Amniotic epithelial cell (primary cell): ENCODE results near the gene ACAN.

Experiments
- DNase-seq: peaks from one replicate; pipeline ENCODE4 v3.0.0-alpha.2; 2010; ENCODE audit warnings: low read depth

Gene ACAN

GRCh38 chr15:88843334-88843733 is 40.1 kb downstream of the ACAN start:
- no peak for DNase-seq

DNA sequence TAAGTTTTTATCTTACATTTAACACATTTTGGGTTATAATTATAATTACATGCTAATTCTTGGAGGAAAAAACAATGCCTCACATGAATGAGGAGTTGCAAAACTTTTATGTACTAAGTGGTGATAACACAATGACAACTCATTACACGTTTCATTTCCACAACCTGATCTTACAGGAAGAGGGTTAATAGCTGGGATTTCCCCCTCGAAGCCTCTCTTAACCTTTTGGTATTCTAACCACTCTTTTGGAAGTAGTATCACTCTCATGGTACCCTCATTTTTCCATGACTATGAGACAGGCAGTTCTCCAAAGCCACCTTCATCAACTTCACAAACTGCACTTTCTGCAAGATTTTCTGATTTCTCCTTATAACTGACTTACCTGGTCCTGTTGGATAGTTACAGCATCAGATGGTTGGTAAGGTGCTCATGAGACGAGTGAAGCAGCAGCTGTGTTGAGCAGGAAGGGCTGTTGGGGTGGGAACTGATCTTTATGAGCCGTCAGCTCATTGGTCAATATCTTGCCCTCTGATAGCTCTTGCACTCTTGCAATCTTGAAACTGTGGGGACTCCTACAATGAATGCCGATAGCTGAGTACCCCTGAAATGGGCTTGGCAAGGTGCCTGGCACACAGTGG is 41.6 kb downstream of the ACAN start:
- DNase-seq = no peak

DNA sequence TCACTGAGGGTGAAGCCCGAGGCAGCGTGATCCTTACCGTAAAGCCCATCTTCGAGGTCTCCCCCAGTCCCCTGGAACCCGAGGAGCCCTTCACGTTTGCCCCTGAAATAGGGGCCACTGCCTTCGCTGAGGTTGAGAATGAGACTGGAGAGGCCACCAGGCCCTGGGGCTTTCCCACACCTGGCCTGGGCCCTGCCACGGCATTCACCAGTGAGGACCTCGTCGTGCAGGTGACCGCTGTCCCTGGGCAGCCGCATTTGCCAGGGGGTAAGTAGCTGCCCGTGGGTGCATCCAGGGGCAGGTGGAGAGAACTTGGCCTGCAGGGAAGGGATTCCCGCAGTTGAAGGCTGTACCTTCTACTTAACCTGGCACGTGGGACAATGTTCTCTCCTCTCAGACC is 42.4 kb downstream of the ACAN start:
- DNase-seq = no peak

- DNase-seq = no peak
Measured at GRCh38 chr15:88847144-88847543, 43.9 kb downstream of the ACAN start.

DNA sequence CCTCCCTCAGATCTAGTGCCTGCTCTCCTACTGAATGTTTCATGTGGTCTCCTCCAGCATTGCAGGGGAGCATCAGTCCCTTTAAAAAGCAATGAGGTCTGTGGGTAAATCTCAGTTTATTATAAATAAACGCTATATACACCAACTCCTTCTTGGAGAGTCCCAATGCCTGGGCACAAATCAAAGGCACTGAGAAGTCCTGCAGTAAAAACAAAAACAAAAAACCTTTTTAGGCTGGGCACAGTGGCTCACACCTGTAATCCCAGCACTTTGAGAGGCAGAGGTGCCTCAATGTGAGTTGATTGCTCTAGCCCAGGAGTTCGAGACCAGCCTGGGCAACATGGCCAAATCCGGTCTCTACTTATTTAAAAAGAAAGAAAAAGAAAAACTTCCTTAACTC is 45.0 kb downstream of the ACAN start:
- DNase-seq = no peak

DNA sequence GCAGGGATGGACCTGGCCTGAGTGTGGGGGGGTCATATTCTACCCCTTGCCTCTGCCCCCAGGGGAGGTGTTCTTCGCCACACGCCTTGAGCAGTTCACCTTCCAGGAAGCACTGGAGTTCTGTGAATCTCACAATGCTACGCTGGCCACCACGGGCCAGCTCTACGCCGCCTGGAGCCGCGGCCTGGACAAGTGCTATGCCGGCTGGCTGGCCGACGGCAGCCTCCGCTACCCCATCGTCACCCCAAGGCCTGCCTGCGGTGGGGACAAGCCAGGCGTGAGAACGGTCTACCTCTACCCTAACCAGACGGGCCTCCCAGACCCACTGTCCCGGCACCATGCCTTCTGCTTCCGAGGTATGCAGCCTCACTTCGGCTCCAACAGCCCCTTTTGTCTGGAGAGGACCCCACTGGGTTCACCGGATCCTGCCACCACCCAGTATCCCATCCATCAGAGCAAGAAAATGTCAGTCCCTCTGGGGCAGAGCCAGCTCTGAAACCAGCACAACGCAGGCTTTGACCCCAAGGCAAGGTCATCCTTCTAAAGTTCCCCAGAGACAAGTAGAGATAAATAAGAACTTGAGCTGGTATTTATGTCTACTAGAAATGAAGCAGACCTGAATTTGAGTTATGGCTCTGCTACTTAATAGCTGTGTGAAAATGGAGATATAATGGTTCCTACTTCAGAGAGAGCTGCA is 46.3 kb downstream of the ACAN start:
- DNase-seq = peak; percentile 46

DNA sequence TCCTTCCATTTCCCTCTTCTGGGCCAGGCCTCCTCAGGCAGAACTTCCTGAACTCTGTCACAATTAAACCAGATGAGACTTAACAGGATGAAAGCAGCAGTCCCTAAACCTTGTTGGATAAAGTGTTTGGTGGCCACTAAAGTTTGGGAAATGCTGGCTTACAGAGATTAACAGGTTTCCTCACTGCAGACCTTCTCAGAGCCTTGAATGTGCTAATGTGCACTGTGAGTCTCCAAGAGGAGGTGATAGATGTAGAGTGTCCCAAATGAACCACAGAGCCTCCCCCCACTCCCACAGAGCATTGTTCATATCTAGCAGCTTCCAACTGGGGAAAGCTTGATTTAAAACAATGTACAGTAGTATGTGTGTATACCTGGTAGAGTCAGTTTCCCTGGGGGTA is 49.2 kb downstream of the ACAN start:
- no peak for DNase-seq

DNA sequence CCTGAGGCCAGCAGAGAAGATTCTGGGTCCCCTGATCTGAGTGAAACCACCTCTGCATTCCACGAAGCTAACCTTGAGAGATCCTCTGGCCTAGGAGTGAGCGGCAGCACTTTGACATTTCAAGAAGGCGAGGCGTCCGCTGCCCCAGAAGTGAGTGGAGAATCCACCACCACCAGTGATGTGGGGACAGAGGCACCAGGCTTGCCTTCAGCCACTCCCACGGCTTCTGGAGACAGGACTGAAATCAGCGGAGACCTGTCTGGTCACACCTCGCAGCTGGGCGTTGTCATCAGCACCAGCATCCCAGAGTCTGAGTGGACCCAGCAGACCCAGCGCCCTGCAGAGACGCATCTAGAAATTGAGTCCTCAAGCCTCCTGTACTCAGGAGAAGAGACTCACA is 55.7 kb downstream of the ACAN start:
- DNase-seq = no peak

DNA sequence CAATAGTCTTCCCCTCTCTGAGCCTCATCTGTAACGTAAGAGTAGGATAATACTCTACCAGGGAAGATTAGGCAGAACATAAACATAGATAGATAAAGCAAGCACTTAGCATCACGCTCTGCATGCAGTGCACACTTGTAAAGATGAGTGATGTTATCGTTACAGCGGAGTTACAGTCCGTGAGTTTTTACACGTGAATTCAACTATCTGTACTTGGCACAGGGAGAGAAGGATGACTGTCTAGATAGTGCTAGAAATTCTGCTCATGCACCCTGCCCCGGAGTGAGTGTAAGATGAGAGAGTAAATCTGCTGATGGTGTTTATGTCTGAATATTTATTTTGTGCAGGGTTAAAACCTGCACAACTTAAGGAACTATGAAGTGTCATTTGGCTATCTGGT is 56.3 kb downstream of the ACAN start:
- DNase-seq = no peak

GRCh38 chr15:88860212-88860611 is 57.0 kb downstream of the ACAN start:
- no peak for DNase-seq

DNA sequence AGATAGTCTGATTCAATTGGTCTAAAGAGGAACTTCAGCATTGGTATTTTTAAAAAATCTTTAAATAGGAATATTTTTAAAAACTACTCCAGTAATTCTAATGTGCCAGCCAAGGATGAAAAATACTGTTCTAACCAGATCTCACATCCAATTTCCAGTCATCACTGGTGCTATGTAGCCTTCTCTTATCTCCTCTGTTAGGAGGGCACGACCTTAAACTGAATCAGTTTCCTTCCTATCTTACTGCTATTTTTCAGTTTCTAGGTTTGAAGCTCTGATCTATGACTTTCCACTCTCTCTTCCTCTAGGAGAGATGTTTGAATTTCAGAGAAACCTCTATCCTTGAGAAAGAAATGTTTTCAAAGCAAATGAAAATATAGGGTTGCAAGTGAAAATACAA is 60.2 kb downstream of the ACAN start:
- no peak for DNase-seq

DNA sequence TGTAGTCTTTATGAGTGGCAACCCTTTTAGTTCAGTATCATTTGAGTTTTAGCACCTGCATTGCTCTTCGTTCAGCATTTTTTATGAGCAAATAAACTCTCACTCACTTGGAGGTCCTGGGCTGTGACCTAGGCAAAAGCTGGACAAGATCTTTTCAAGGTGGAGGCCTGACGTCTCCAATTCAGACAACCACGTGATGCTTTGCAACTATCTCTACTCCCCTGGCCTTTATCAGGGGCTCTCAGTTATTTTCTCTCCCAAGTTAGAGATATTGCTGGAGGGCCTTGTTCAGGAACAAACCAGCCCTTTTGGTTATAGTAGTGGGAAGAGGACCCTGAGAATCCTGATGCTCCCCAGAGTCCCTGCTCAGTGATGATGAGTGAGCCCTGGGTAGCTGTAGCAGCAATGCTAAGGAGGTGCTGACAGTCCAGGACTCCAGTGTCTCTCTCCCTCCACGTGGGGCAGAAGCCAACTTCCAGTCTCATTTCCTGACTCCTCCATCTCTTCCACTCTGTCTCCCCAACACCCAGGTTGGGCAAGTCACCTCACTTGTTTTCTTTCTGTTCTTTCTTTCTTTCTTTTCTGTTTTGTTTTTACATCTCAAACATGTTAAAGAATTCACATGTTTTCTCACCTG is 61.7 kb downstream of the ACAN start:
- no peak for DNase-seq

DNA sequence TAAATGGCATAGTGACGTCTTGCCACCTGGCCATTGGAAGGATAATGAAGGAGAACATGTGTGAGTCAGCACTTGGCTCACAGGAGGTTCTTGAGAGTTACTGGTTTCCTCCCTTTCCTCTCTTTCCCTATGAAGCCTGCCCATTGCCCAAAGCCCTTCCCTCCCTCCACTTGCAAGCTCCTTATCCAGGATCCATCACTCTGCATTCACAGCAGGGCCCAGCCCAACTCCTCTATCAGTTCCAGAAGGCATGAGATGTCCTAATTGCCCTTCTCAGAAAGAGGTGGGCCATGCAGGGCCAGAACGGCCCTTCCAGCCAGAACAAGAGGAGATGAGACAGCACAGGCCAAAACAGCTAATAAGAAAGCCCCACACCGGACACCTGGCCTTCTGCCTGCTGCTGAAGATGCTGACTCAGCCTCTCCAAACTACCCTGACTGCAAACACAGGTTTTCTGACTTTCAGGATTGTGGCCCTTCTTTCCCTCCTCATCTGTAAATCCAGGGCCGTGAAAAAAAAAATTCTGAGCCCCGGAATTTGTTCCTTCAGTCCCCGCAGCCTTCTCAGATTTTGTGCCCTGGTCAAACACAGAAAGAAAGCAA is 62.4 kb downstream of the ACAN start:
- no peak for DNase-seq

- DNase-seq = no peak
Measured at GRCh38 chr15:88866295-88866881, 63.2 kb downstream of the ACAN start.

- DNase-seq = no peak
Measured at GRCh38 chr15:88871313-88871712, 68.1 kb downstream of the ACAN start.

- no peak for DNase-seq
Measured at GRCh38 chr15:88872106-88872505, 68.9 kb downstream of the ACAN start.

GRCh38 chr15:88872706-88873105 is 69.5 kb downstream of the ACAN start:
- DNase-seq = no peak

DNA sequence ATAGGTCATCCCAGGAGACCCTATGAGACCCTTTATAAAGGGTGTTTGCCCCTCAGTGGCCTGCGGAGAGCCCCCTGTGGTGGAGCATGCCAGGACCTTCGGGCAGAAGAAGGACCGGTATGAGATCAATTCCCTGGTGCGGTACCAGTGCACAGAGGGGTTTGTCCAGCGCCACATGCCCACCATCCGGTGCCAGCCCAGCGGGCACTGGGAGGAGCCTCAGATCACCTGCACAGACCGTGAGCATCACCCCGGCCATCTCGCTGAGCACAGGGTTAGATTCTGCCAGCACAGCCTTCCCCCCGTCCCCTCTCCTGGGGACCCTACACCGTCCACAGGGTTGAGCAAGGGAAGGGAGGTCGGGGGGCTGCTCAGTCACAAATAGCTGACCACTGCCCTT is 70.5 kb downstream of the ACAN start:
- no peak for DNase-seq

DNA sequence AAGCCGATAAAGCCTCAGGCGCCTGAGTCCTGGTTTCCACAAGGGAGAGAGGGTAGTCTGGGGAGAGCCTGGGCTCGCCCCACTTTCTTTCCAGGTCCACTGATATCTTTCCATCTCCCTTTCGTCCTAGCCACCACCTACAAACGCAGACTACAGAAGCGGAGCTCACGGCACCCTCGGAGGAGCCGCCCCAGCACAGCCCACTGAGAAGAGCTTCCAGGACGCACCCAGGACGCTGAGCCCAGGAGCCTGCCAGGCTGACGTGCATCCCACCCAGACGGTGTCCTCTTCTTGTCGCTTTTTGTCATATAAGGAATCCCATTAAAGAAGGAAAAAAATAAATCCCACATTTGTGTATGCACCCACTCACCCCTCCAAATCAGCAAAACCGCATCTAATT is 71.0 kb downstream of the ACAN start:
- no peak for DNase-seq

GRCh38 chr15:88874684-88875083 is 71.4 kb downstream of the ACAN start:
- DNase-seq = no peak

DNA sequence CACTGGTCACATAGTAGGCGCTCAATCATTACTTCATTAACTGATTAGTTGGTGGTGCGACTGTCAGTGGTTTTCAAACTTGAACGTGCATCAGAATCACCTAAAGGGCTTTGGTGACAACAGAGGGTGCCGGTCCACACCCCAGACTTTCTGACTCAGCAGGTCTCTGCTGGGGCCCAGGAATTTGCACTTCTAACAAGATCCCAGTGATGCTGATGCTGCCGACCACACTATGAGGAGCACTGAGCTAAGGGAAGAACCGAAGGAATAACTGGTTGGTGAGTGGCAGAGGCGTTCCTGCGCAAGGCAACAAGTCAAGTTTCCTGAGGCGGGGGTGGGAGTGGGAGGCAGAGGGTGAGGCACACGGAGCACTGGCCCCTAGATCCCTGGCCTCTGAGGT is 73.3 kb downstream of the ACAN start:
- no peak for DNase-seq

- no peak for DNase-seq
Measured at GRCh38 chr15:88877415-88877814, 74.2 kb downstream of the ACAN start.

GRCh38 chr15:88877906-88878305 is 74.7 kb downstream of the ACAN start:
- no peak for DNase-seq
